ENCODE results near the gene GLYR1.
"Not testable (repeated sequence)": the region's sequence is repeated elsewhere in the genome, so short reads cannot be mapped to it uniquely, and the experiment has no call there.

GLYR1 gene

DNA sequence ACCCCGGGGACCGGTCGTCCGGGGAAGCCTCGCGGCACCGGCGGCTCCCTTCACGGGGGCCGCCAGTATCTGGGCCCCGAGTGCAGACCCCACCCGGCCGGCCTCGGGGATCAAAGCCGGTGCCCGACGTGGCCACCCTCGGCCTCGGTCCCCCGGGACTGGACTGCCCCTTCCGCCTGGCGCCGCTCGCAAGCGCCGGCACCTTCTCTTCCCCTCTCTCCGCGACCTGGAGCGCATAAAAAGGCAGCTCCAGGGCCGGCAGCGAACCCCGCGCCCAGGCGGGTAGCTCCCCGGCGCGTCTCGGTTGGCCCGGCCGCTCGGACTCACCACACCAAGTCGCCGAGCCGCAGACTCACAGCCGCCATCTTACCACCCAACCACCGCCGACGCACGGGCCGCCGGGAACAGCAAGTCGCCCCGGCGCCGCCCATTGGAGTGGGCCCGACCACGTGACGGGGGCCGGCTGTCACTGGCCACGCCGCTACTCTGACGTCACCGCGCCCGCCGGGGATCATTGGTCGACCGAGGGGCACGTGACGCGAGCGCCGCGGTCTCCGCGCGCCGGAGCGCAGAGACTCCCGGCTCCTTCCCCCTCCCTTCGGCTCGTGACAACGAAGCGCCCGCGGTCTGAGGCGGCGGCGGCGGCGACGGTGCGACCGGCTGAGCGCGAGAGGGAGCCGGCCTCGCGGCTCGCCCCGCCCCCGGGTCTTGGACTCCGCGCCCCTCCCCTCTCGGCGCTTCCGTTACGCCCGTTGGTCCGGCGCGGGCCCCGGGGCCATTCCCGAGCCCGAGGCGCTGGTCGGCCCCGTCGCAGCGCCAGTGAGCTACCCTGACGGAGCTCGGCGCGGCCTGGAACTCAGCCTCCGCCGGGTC lies at the start of gene GLYR1, which contains the start of gene UBN1:
TSS of gene GLYR1 (minus strand) at position 388 of the 873 bp plus-strand sequence. CDS start at position 365, 23 bp downstream.
TSS of gene UBN1 (plus strand) at position 581 of the 873 bp plus-strand sequence. CDS start 5,437 bp downstream, outside the sequence.
- DNase-seq (ENCODE audit: insufficient read length, low spot score), result peak; percentile 97
- peak; percentile 90 for FAIRE-seq

DNA sequence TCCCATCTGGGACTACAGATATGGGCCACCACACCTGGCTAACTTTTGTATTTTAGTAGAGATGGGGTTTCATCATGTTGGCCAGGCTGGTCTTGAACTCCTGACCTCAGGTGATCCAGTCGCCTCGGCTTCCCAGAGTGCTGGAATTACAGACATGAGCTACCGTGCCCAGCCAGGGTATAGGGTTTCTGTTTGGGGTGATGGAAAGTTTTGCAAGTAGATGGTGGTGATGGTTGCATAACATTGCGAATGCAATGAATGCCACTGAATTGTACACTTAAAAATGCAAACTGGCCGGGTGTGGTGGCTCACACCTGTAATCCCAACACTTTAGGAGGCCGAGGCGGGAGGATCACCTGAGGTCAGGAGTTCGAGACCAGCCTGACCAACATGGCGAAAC lies 49.7 kb upstream of the GLYR1 start:
- not testable (repeated sequence) for DNase-seq (ENCODE audit: insufficient read length, low spot score); FAIRE-seq

DNA sequence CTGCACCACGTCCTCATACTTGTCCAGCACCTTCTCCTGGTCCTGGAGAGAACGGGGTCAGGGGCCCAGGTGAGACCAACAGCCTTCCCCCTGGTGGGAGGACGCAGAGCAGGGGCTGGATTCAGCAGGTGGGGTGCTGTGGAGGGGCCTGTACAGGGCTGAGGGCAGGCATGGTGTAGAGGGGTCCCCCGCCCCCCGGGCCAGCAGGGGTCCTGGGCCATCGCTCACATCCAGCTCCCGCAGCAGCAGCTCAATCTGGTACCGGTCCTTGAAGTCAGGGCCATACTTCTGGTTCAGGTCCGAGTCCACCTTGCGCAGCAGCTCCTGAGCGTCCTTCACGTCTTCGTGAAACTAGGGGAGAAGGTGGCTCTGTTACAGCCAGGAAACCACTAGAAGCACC lies 48.3 kb upstream of the GLYR1 start:
- no peak for FAIRE-seq
- DNase-seq (ENCODE audit: insufficient read length, low spot score), result no peak

DNA sequence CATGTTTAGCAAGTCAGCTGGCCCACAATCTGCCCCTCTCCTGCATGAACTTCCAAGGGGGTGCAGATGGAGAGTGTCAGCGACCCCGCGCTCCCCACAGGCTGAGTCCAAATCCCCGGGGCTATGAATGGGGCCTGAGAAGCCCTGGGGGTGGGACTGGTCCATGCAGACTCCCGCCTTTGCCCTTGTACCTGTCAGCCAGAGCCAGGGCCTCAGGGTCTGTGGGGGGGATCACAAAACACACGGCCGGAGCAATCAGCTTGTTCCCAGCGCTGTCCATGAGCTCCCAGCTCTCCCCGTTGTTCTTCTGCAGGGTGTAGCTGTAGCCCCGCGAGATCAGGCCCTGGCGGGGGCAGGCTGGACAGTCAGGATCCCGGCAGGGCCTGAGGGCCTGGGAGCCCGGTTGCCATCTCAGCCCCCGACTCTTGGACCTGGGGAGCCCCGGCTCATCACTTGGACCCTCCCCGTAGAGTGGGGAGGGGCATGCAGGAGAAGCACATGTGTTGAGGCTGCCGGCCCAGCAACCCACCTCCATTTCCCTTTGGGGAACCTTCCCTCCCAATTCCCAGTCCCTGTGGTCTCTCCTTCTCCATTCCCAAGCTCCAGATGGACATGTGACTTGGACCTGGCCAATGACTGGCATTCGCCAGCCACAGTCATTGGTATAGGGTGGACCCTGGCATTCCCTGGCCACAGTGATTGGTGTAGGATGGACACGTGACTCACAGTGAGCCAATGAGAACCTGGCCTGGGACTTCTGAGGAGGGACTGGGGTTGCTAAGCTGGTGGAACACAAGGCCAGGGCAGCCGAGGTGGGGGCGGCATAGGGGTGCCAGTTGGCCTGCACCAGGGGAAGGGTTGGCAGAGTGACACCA lies 47.4 kb upstream of the GLYR1 start:
- DNase-seq (ENCODE audit: insufficient read length, low spot score) (no peak), FAIRE-seq (no peak)

DNA sequence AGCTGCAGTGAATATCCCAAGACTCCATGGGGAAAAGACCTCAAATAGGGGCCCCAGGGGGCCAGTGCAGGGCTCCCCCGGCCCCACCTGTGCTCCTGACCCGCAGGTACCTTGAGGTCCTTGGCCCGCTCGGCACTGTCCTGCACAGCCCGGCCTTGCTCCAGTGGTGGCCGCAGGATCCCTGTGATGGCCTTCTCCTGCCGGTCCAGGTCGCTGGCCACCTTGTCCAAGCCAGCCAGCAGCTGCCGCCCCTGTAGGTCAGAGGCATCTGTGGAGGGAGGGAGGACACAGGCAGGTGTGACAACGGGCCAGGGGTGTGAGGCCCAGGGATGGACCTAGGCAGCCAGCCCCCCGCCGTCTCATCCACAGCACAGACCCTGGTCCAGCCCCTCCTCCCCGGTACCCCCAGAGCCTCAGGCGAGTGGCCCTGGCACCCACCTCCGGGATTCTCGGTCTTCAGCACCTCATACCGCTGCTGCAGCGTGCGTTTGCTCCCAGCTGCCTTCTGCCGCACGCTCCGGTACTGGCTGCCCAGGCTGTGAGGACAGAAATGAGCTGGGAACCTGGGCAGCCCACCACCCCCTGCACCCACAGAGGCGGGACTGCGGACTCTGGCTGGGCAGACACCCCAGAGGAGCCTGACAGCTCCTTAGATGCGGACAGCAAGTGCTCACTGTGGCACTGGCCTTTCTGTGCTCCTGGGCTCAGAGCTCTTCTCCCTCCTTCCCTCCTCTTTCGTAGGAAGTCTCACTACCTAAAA lies 46.2 kb upstream of the GLYR1 start:
- FAIRE-seq (no peak), DNase-seq (ENCODE audit: insufficient read length, low spot score) (no peak)

DNA sequence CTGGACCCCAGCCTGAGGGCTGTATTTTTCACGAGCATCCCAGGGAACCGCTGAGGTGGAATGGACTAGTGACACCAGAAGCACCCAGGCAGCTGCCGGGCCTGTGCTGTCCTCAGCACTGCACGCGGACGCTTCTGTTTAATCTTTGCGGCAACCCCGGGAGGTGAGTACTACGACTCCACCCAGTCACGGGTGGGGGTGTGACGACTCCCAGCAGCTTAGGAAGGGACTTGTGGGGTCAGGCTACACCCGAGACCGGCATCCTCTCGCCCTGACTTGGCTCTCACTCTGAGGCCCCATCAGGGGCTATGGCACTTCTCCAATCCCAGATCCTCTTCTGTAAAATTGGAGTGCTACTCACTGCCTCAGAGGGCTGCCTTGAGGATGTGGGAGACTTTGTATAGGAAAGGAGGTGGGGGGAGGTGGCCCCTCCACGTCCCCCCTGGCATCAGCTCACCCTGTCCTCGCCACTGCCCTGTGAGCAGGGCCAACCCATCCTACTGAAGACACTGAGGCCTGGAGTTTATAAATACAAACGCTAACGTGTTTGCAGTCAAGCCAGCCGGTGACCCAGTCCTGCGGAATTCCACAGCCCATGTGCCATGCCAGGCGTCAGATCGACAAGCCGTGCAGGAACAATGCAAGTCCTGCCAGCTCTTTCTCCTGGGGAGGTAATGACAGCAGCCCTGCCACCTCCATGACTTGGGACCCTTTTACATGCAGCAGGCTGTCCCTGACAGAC lies 45.4 kb upstream of the GLYR1 start:
- FAIRE-seq (no peak), DNase-seq (ENCODE audit: insufficient read length, low spot score) (no peak)

DNA sequence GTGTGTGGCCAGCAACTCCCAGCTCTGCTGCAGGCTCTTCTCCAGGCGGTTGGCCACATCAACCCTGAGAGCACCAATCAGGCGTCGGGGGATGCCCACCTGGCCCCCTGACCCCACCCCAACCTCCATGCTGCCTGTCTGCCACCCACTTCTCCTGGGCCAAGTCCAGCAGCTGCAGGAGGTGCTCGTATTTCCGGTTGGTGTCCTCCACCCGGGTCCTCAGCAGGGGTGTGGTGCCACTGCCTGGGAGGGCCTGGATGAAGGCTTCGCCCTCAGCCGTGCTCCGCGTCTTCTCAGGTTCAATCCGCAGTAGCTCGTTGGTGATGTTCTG lies 44.8 kb upstream of the GLYR1 start:
- FAIRE-seq (no peak), DNase-seq (ENCODE audit: insufficient read length, low spot score) (no peak)

DNA sequence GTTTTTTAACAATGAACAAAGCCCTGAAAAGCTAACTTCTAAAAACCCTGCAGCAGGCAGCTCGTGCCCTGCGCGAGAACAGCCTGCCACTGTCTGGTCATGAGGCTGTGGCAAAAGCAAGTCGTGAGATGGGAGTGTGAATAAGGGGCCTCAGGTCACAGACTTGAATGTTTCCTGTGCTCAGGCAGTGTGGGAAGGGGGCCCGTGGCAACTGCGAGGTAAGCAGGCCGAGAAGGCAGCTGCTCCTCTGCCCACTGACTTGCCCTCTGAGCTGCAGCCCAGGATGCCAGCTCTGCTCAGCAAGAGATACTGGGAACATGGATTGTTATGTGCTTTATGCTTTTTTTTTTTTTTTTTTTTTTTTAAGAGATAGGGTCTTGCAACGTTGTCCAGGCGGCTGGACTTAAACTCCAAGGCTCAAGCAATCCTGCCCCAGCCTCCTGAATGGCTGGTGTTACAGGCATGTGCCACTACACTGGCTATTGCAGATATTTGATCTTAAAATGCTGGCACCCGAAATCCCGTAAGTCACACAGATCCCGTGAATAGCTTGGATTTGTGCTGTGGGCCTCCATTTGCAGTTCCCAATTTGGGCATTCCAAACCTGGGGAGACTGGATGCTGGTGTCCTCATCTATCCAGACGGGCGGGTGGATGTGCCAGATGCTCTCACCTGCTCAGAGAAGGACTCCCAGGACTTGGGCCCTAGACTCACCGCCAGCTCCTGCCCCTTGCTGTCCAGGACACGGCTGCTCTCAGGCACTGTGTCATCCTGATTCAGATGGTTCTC lies 44.2 kb upstream of the GLYR1 start:
- no peak for DNase-seq (ENCODE audit: insufficient read length, low spot score)
- no peak for FAIRE-seq

DNA sequence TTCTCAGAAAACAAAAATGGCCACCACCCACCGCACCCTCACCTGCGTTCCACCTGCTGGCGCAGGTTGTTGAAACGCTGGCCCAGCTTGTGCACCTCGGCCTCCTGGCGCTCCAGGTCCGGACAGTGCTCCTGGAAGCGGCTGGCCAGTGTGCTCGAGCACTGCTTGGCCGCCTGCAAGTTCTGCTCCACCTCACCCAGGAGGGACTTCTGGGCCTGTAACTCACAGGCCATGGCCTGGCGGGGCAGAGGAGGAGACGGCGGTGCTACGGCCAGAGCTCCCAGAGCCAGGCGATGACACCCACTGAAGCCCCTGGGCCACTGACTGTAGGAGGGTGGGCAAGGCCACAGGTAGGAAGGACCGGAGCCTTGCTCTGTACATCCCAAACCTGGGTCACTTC lies 43.6 kb upstream of the GLYR1 start:
- FAIRE-seq (no peak), DNase-seq (ENCODE audit: insufficient read length, low spot score) (no peak)

DNA sequence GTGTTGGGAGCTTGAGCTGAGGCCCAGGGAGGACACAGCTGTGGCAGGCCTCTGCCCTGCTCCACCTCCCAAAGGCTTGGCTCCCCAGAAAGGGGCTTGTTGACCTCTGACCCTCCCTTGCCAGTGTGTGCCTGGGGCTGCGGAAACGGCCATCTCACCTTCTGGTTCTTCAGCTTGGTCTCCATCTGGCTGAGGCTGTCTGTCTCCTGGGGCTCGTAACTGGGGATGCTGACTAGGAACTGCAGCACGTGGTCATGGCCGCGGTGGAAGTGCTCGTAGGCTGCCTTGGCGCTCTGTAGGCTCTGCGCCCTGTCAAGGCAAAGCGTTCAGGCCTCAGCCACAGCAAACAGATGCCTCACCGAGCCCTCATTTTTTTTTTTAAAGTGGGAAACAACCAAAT lies 42.9 kb upstream of the GLYR1 start:
- no peak for FAIRE-seq

DNA sequence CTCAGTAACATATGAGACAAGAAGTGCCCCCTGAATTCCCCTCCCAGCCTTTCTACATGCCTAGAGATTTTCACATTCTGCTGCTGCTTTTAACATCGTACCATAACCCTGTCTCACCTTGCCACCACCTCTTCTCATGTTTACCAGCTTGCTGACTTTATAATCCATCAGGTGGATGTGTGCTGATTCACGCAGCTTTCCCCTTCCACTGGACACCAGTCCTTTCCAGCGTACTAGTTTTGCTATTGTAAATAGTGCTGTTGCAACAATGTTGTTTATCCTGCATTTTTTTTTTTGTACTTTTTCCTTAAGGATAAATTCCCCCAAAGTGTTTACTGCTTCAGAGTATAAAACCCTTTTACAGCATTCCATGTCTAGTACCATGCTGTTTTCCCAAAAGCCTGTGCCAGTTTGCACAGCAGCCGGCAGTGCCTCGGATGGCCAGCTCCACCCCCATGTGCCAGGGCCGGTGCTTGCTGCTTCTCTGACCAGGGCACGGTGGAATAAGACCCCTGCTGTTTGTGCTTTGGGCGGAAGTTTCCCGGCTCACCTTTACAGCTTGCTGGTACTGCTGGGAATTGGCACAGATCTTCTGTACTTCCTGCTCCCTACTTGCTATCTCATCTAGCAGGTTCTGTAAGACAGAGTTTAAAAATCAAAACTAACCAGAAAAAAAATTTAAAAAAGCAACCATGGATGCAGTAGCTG lies 41.5 kb upstream of the GLYR1 start:
- DNase-seq (ENCODE audit: insufficient read length, low spot score) (no peak), FAIRE-seq (no peak)

More for the DNA sequence above, 42.9 kb upstream of the GLYR1 start:
- no peak for DNase-seq (ENCODE audit: insufficient read length, low spot score)

DNA sequence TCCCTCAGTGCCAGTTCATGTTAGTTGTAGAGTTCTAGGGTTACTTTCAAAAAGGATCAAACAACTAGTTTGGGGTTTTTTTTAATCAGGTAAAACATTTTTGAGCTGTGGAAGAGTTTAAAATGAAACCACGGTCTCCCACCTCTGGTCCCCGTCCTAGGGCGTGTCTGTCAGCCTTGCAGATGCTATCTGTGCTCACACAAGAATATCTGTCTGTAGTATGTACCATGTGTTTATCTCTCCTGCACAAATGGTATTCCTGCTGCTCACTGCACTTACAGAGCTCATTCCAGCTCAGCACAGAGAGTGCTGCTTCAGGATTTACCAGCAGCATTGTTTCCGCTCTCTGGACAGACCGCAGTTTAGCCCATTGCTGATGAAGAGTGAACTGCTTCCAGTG lies 39.1 kb upstream of the GLYR1 start:
- no peak for DNase-seq (ENCODE audit: insufficient read length, low spot score)
- no peak for FAIRE-seq

DNA sequence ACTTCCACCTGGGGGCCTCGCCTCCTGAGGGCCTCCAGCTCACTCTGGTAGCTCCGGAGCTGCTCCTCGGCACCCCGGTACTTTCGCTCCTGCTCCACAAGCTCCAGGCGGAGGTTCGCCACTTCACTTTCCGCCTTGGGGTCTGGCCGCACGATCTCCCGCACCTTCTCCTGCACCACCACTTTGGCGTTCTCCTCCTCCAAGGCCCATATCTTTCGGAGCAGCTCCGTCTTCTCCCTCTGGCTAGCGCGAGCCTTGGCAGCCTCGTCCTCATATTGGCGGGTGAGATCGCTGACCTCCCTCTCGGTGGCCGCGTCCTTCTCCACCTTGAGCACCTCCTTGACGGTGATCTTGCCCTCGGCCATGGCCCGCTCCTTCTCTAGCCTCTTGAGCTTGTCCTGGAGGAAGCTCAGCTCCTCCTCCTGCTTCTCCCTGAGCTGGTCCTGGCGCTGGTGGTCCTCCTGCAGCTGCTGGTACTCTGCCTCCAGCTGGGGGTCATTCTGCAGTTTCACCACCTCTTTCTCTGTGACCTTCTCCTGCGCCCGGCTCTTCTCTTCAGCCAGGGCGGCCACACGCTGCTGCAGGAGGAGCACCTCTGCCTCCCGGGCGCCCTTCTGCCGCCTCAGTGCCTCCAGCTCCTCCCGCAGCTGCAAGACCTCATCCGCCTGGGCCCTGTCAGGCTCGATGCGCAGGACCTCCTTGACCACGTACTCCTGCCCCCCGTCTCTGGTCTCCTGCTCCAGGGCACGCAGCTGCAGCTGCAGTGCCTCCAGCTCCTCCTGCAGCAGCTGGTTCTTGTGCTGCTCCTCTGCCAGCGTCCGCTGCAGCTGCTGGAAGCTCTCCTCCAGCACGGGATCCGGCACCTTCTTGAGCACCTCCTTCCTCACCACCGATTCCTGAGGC lies 38.1 kb upstream of the GLYR1 start:
- FAIRE-seq, result no peak
- DNase-seq (ENCODE audit: insufficient read length, low spot score), result no peak

DNA sequence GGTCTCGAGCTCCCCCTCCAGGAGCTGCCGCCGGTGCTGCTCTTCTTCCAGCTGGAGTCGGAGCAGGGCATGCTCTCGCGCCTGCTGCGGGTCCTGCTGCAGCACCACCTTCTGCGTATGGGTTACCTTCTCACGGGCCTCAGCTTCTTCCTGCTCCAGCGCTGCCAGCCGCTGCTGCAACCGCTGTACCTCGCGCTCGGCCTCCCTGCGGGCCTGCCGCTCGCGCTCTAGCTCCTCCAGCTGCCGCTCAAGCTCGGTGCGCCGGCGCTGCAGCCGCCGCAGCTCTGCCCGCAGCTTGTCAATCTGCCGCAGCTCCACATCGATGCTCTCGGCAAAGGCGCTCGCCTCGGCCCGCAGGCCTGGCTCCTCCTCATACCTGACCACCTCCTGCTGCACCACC lies 37.1 kb upstream of the GLYR1 start:
- DNase-seq (ENCODE audit: insufficient read length, low spot score) (no peak), FAIRE-seq (no peak)

DNA sequence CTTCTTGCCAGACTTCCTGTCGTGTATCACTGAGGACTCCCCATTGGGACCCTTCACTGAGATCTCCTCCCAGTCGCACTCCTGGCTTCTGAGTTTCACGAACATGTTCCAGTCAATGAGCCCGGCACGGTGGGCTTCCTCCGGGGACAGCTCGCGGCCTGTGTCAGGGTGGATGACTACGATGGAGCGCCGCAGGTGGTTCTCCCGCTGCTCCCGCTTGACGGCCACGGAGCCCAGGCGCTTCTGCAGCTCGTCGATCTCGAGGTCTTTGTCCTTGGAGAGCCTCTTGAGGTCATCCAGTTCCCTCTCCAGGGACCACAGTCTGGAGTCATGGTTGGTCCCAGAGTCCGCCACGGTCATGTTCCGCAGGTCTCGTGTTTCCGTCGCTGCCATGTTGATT lies 36.4 kb upstream of the GLYR1 start:
- FAIRE-seq (no peak), DNase-seq (ENCODE audit: insufficient read length, low spot score) (no peak)

DNA sequence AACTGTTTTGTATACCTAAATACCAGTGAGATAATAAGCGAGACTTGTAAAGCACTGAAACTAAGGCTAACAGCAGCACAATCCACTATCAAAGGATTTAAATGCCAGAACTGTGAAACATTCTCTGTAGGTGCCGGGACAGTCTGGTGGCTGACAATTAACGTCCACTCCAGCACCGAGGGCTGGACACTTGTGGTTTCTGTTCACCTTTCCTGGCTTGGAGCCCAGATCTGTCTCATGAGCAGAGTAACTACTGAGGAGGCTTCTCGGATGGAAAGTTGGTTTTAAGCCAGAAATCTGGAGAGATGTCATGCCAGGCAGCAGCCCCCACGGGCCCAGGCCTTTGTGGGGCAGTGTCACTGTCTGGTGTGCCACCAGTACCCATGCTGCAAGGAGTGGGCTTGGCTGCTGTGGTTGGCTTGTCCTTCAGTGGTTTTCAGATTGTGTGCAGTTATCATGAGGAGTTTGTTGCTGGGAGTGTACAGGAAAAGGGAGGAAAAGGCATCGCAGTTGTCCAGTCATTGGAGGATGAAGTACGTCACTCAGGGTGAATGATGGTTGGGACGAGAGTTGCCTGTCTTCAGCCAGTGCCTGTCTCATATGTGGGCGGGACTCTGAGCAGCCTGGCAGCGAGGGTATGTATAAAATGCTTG lies 35.7 kb upstream of the GLYR1 start:
- DNase-seq (ENCODE audit: insufficient read length, low spot score) (peak; percentile 42), FAIRE-seq (peak; percentile 79)

DNA sequence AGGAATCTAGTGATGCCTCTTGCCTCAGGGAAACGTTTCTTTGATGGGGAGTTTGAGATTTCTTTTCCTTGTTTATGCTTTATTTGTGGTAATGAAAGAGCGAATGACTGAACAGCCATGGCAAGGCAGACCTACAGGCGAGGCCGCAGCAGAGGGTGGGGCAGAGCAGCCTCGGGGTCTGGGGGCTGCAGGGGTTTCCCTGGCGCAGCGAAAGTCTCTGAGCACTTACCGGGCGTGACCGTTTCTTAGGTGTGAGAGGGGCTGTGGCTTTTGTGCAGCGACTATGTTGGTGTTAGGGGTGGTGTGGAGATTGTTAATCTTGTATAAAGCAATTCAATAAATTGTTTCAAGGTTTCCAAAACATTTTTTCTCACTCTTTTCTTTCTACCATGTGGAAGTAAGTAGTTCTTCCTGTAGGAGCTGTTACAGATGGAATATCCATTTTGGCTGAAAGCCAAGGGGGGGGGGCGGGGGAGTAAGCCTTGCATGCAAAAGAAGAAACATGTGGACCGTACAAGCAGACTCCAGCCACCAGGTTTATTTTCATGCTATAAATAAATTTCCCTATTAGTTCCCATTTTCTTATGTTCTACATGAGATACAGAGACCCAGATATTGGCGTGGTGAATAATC lies 35.0 kb upstream of the GLYR1 start:
- FAIRE-seq (no peak), DNase-seq (ENCODE audit: insufficient read length, low spot score) (no peak)

Data from HTR-8/SVneo (cell line).